B cell (primary cell): ENCODE measurements around the gene YY1. TPM values are rescaled to one million over a fixed set of nuclear protein-coding genes. Genes with fewer than 3 reads are reported as not detected.
"Not testable (repeated sequence)": the region's sequence is repeated elsewhere in the genome, so short reads cannot be mapped to it uniquely, and the experiment has no call there.

Source experiments
- ATAC-seq: fragments of 200-7000 bp; cut with Tn5 transposase; one replicate; pipeline ENCODE4 v1.10.0; 2021; ENCODE audit warnings: low read depth, mild to moderate bottlenecking, moderate number of reproducible peaks, moderate library complexity
- CTCF ChIA-PET: fragments of 350-600 bp; sonication (Branson Sonifier 250); formaldehyde crosslinking; loops from one replicate; lab custom pipeline; 2021; ENCODE audit warnings: antibody characterized with exemption, inconsistent platforms; lab: Charles Lee
- POLR2A ChIA-PET: fragments of 350-600 bp; sonication (Branson Sonifier 250); formaldehyde crosslinking; loops from one replicate; lab custom pipeline; 2021; ENCODE audit warnings: antibody characterized with exemption; lab: Charles Lee
- DNase-seq: peaks from one replicate; pipeline ENCODE4 v3.0.0; 2013
- H2AFZ ChIP-seq: 2 replicates; pipeline ENCODE4 v1.6.1; 2012; ENCODE audit warnings: mild to moderate bottlenecking, low read depth, low read length; ENCODE audit not compliant: insufficient read depth, poor library complexity, severe bottlenecking
- H3K27ac ChIP-seq, 2 donors: 1 replicate in 1 of 2; 2 replicates in 1 of 2; pipeline ENCODE4 v1.5.1; 2012 to 2013; ENCODE audit warnings: low read length in 2 of 2, mild to moderate bottlenecking in 2 of 2, moderate library complexity in 1 of 2
- H3K27me3 ChIP-seq, 4 experiments: fragments of 200-600 bp in 1 of 4; sonication (generic) in 1 of 4; replicated peaks in 1 of 4; 1 replicate in 2 of 4; 2 replicates in 2 of 4; pipeline versions ENCODE4 v1.6.1 to v1.7.0; 2013 to 2016; ENCODE audit warnings: low read length in 3 of 4, mild to moderate bottlenecking in 2 of 4, mixed read lengths in 1 of 4, moderate library complexity in 1 of 4; ENCODE audit not compliant: insufficient read depth in 4 of 4, control insufficient read depth in 3 of 4; ENCODE audit errors: control extremely low read depth in 1 of 4
- H3K36me3 ChIP-seq, 2 experiments: replicated peaks in 1 of 2; 1 replicate in 1 of 2; 2 replicates in 1 of 2; pipeline versions ENCODE4 v1.6.1 to v1.7.1; 2013; ENCODE audit warnings: low read length in 1 of 2; ENCODE audit not compliant: insufficient read depth in 2 of 2, control insufficient read depth in 1 of 2; ENCODE audit errors: control extremely low read depth in 1 of 2, extremely low read depth in 1 of 2
- H3K4me1 ChIP-seq, 2 donors: fragments of 200-600 bp in 1 of 2; sonication (generic) in 1 of 2; 1 replicate in 1 of 2; 2 replicates in 1 of 2; pipeline versions ENCODE4 v1.5.1 to v1.6.1; 2013 to 2017; ENCODE audit warnings: low read length in 2 of 2; ENCODE audit not compliant: control insufficient read depth in 2 of 2, insufficient read depth in 2 of 2
- H3K4me2 ChIP-seq: replicated peaks from 2 replicates; pipeline ENCODE3; 2012; ENCODE audit warnings: mild to moderate bottlenecking, low read depth, low read length; ENCODE audit not compliant: poor library complexity, severe bottlenecking
- H3K4me3 ChIP-seq, 5 experiments: fragments of 200-600 bp in 1 of 5; sonication (generic) in 1 of 5; 1 replicate in 3 of 5; 2 replicates in 2 of 5; pipeline versions ENCODE4 v1.5.1 to v1.7.0; 2011 to 2016; ENCODE audit warnings: low read length in 4 of 5, mild to moderate bottlenecking in 4 of 5, low read depth in 2 of 5, control low read depth in 1 of 5, moderate library complexity in 1 of 5; ENCODE audit not compliant: insufficient read depth in 1 of 5; ENCODE audit errors: control extremely low read depth in 1 of 5, extremely low read depth in 1 of 5
- H3K79me2 ChIP-seq: fragments of 200-600 bp; sonication (generic); one replicate; pipeline ENCODE4 v1.6.0; 2016; ENCODE audit warnings: low read length; ENCODE audit not compliant: control insufficient read depth, insufficient read depth
- H3K9ac ChIP-seq: fragments of 200-600 bp; sonication (generic); 2 replicates; pipeline ENCODE4 v1.6.1; 2017; ENCODE audit warnings: mild to moderate bottlenecking, low read length, moderate library complexity
- H3K9me3 ChIP-seq, 3 donors: one replicate each; pipeline versions ENCODE4 v1.6.1 to v1.7.1; 2013; ENCODE audit warnings: low read length in 2 of 3; ENCODE audit not compliant: control insufficient read depth in 2 of 3, insufficient read depth in 1 of 3; ENCODE audit errors: control extremely low read depth in 1 of 3
- H4K20me1 ChIP-seq: 2 replicates; pipeline ENCODE4 v1.6.0; 2012; ENCODE audit warnings: mild to moderate bottlenecking, low read length; ENCODE audit not compliant: insufficient read depth, control insufficient read depth, poor library complexity, severe bottlenecking
- H3K27ac Mint-ChIP-seq: one replicate; pipeline ENCODE4 v1.8.0; 2021; ENCODE audit warnings: mixed read lengths
- H3K27me3 Mint-ChIP-seq: one replicate; pipeline ENCODE4 v1.8.0; 2021; ENCODE audit warnings: mixed read lengths
- H3K4me1 Mint-ChIP-seq: one replicate; pipeline ENCODE4 v1.8.0; 2021; ENCODE audit warnings: mixed read lengths
- H3K4me3 Mint-ChIP-seq: one replicate; pipeline ENCODE4 v1.8.0; 2021; ENCODE audit warnings: mixed read lengths
- H3K9me3 Mint-ChIP-seq: one replicate; pipeline ENCODE4 v1.8.0; 2022; ENCODE audit warnings: mixed read lengths; ENCODE audit not compliant: insufficient read depth
- CTCF ChIP-seq: fragments of 200-600 bp; IDR thresholded peaks from one replicate; pipeline ENCODE4 v1.8.0; 2022; ENCODE audit warnings: antibody characterized with exemption, mild to moderate bottlenecking
- EZH2 ChIP-seq: IDR thresholded peaks from 2 replicates; pipeline ENCODE4 v1.6.1; 2012; ENCODE audit warnings: borderline replicate concordance, low read depth, mild to moderate bottlenecking, moderate library complexity, low read length; ENCODE audit not compliant: insufficient read depth, poor library complexity, severe bottlenecking
- whole genome bisulfite sequencing: methylation state at CpG from one replicate; pipeline ENCODE4 v1.1.5; 2013; ENCODE audit warnings: missing lambda C conversion rate; ENCODE audit not compliant: insufficient coverage; 5-methylcytosine and 5-hydroxymethylcytosine counted together
- intact Hi-C: fragments of 100-400 bp; cut with micrococcal nuclease; formaldehyde crosslinking; loops from one replicate; pipeline ENCODE4 v1.10.0; 2022
- polyA plus RNA-seq: library from polyadenylated mRNA; depleted of rRNA; stranded (reverse); fragments of >200 nt; gene quantifications from 2 replicates; pipeline ENCODE4 v1.2.3, GENCODE V29; 2012
- total RNA-seq, 2 donors: library from RNA; stranded (reverse); fragments of 120-200 nt in 1 of 2; gene quantifications; 1 replicate in 1 of 2; 2 replicates in 1 of 2; pipeline versions ENCODE4 v1.2.3 to v1.2.4, GENCODE V29; 2013 to 2022

YY1 gene
- total and polyA plus RNA-seq, 2 donors (not counting 1 experiment from before 2014, with no cell fraction given) = 24.0 to 91.4 TPM

- H3K27me3 Mint-ChIP-seq = no peaks in the 10 kb centered on the region
- no peaks in the 10 kb centered on the region for H3K9me3 Mint-ChIP-seq
- Histone ChIP-seq H3K4me1 (peaks cover 19 to 21% of the 10 kb centered on the region in 2 donors), H3K4me2 (no peak overlapping the region), H3K9ac (no peak overlapping the region), H3K79me2 (peaks cover 41% of the 10 kb centered on the region), H3K27me3 (no peaks in the 10 kb centered on the region), H3K36me3 (peaks cover 0 to 14% of the 10 kb centered on the region in 2 experiments), H3K27ac (no peak overlapping the region), H2AFZ (no peak overlapping the region), H3K4me3 (no peak overlapping the region), H3K9me3 (no peaks in the 10 kb centered on the region), H4K20me1 (peaks cover 5% of the 10 kb centered on the region)
- DNase-seq (no peak), ATAC-seq (no peak)
- POLR2A ChIA-PET = interaction anchor here (0.6 kb wide), 1 partner anchor 86 kb away, joined by 7 read pairs; no protein-coding TSS in a partner anchor
- CTCF ChIA-PET = interaction anchor here (0.5 to 5.9 kb wide), 14 partner anchors 9 to 211 kb away, joined by 3 to 52 read pairs (median 4); partner anchors contain the start of gene WDR25
- intact Hi-C loops = no loop called here
- H3K27ac Mint-ChIP-seq = peak overlapping the region; percentile 65
- peak overlapping the region; percentile 52 for H3K4me3 Mint-ChIP-seq
- 97% methylated on average over 9 of the region's 9 CpGs for WGBS
- peaks cover 21% of the 10 kb centered on the region for H3K4me1 Mint-ChIP-seq
- no peak for TF ChIP-seq CTCF
- no peak for TF ChIP-seq EZH2
Observed at GRCh38 chr14:100282766-100283419, 43.9 kb downstream of the YY1 start.

GRCh38 chr14:100283436-100283835 is 44.5 kb downstream of the YY1 start:
- H3K9me3 ChIP-seq, H3K27ac ChIP-seq, H4K20me1 ChIP-seq, H3K27me3 Mint-ChIP-seq, ATAC-seq, H2AFZ ChIP-seq, H3K27me3 ChIP-seq, intact Hi-C loops, H3K4me2 ChIP-seq, H3K4me3 ChIP-seq, H3K9ac ChIP-seq, H3K9me3 Mint-ChIP-seq, DNase-seq: not testable (repeated sequence)
- H3K36me3 ChIP-seq = peaks cover 0 to 14% of the 10 kb centered on the region in 2 experiments
- CTCF ChIA-PET = interaction anchor here (0.5 to 5.9 kb wide), 17 partner anchors 9 to 212 kb away, joined by 3 to 52 read pairs (median 4); partner anchors contain the start of gene WDR25
- POLR2A ChIA-PET = interaction anchor here (0.6 kb wide), 1 partner anchor 86 kb away, joined by 7 read pairs; no protein-coding TSS in a partner anchor
- Mint-ChIP-seq H3K4me3 (peak overlapping the region; percentile 52), H3K27ac (peak overlapping the region; percentile 65), H3K4me1 (peaks cover 18% of the 10 kb centered on the region)
- WGBS = 98% methylated on average over 6 of the region's 9 CpGs
- peaks cover 40% of the 10 kb centered on the region for H3K79me2 ChIP-seq
- peaks cover 18% of the 10 kb centered on the region in 2 donors for H3K4me1 ChIP-seq
